Measurements from ENCODE around the gene RAB9A. TPM values are rescaled to one million over a fixed set of nuclear protein-coding genes. Genes with fewer than 3 reads are reported as not detected.

The RAB9A gene
- total RNA-seq, 1 experiment from 2014 or later, result 26.3 TPM

DNA sequence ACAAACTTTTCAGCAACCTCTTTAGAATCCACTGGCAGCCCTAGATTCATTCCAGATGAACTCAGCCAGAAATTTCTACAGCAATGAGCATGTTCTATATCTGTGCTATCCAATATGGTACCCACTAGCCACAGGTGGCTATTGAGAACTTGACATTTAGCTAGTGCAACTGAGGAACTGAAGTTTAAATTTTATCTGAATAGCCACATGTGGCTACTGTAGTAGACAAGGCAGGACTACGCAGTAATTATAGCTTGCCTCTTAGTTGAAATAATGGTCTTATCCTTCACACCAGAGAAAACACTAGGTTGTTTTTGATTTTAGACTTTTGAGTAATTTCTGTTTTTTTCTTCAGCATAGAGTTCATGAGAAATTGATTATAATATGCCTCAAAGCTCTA is 38.6 kb upstream of the RAB9A start:
- no peaks in the 10 kb centered on the region for H3K27me3 Mint-ChIP-seq (ENCODE audit: low read depth)
- TF ChIP-seq TEAD1 (CRISPR knock-in tag; IDR thresholded peaks at IDR 0.05), result no peak
- POLR2A ChIA-PET, result no interaction called here
- ATAC-seq (no peak), DNase-seq (ENCODE audit: low spot score) (no peak)
- H3K9me3 Mint-ChIP-seq, result no peaks in the 10 kb centered on the region
- no peaks in the 10 kb centered on the region for H3K36me3 Mint-ChIP-seq
- peaks cover 7% of the 10 kb centered on the region for H3K4me1 Mint-ChIP-seq
- CTCF ChIA-PET, result interaction anchor here (0.7 kb wide), 1 partner anchor 144 kb away, joined by 3 read pairs; no protein-coding TSS in a partner anchor
- no peak overlapping the region for H3K27ac Mint-ChIP-seq
- no peak overlapping the region for H3K4me3 Mint-ChIP-seq

DNA sequence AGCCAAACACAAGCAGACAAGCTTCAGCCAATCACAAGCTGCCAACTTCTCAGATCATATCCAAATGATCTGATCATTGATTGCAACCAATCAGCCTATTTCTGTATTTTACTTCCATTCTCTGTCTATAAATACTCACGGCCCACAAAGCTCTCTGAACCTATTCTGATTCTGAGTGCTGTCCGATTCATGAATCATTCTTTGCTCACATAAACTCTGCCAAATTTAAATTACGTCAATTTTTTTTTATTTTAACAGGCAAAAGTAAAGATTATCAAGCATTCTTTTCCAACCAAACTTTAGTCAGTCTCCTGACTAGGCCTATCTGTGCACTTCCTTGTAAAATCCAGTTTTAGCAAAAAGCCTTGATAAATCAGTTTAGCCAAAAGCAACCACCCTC is 37.8 kb upstream of the RAB9A start:
- H3K4me1 Mint-ChIP-seq, result peaks cover 2% of the 10 kb centered on the region
- POLR2A ChIA-PET, result no interaction called here
- TF ChIP-seq CREB1 (CRISPR knock-in tag; IDR thresholded peaks at IDR 0.05) (no peak), MXD4 (CRISPR knock-in tag; IDR thresholded peaks at IDR 0.05; ENCODE audit: borderline replicate concordance) (no peak), AFF4 (CRISPR knock-in tag; IDR thresholded peaks at IDR 0.05; ENCODE audit: borderline replicate concordance) (no peak), FOXP1 (CRISPR knock-in tag; IDR thresholded peaks at IDR 0.05; ENCODE audit: borderline replicate concordance) (no peak)
- DNase-seq (ENCODE audit: low spot score) (no peak), ATAC-seq (no peak)
- CTCF ChIA-PET, result no interaction called here
- no peaks in the 10 kb centered on the region for H3K9me3 Mint-ChIP-seq
- no peak overlapping the region for H3K4me3 Mint-ChIP-seq
- no peak overlapping the region for H3K27ac Mint-ChIP-seq
- no peaks in the 10 kb centered on the region for H3K36me3 Mint-ChIP-seq
- H3K27me3 Mint-ChIP-seq (ENCODE audit: low read depth), result no peaks in the 10 kb centered on the region

DNA sequence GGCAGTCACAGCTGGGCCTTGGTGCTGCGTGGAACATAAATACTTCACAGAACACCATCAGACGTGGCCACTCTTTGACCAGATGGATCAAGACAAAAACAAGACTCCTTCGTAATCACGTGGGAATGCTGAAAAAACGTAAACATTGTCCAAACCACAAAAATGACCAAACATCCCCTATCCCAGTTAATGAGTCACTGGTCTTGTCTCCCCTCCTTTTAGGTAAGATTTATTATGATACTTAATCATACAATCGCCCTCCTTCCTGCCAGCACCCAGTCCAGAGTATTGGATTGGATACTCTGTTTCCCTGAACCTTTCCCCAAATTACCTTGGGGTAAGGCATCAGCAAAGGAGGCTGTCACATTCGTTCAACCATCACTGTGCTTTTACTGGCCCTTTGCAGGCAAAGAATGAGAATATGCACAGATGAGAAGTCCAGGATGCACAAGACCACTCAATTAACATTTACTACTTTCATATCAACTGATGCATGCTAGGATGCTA is 36.6 kb upstream of the RAB9A start:
- H3K27ac Mint-ChIP-seq, result no peak overlapping the region
- DNase-seq (ENCODE audit: low spot score) (no peak), ATAC-seq (no peak)
- peak overlapping the region; percentile 77 for H3K4me3 Mint-ChIP-seq
- no peaks in the 10 kb centered on the region for H3K9me3 Mint-ChIP-seq
- no peaks in the 10 kb centered on the region for H3K27me3 Mint-ChIP-seq (ENCODE audit: low read depth)
- no peaks in the 10 kb centered on the region for H3K4me1 Mint-ChIP-seq
- H3K36me3 Mint-ChIP-seq, result no peaks in the 10 kb centered on the region
- ChIA-PET POLR2A (interaction anchor here (0.6 kb wide), 1 partner anchor 62 kb away, joined by 6 read pairs; no protein-coding TSS in a partner anchor), CTCF (interaction anchor here (0.9 kb wide), 1 partner anchor 705 kb away, joined by 3 read pairs; no protein-coding TSS in a partner anchor)
- no peak for TF ChIP-seq CREM (CRISPR knock-in tag; IDR thresholded peaks at IDR 0.05)
- TF ChIP-seq GRHL2 (CRISPR knock-in tag; IDR thresholded peaks at IDR 0.05; ENCODE audit: insufficient replicate concordance, severe bottlenecking), result no peak
- no peak for TF ChIP-seq ATF6 (CRISPR knock-in tag; IDR thresholded peaks at IDR 0.05)
- TF ChIP-seq HMGA2 (CRISPR knock-in tag; IDR thresholded peaks at IDR 0.05), result no peak
- TF ChIP-seq FOXJ3 (CRISPR knock-in tag; IDR thresholded peaks at IDR 0.05; ENCODE audit: borderline replicate concordance), result no peak
- no peak for TF ChIP-seq SMAD4 (CRISPR knock-in tag; IDR thresholded peaks at IDR 0.05)
- no peak for TF ChIP-seq MYBL2 (CRISPR knock-in tag; IDR thresholded peaks at IDR 0.05)
- TF ChIP-seq GABPB1 (CRISPR knock-in tag; IDR thresholded peaks at IDR 0.05), result no peak
- TF ChIP-seq ATF3 (CRISPR knock-in tag; conservative IDR thresholded peaks at IDR 0.05), result no peak
- TF ChIP-seq, protein P1, sequence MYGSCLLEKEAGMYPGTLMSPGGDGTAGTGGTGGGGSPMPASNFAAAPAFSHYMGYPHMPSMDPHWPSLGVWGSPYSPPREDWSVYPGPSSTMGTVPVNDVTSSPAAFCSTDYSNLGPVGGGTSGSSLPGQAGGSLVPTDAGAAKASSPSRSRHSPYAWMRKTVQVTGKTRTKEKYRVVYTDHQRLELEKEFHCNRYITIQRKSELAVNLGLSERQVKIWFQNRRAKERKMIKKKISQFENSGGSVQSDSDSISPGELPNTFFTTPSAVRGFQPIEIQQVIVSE (CRISPR knock-in tag; IDR thresholded peaks at IDR 0.05; ENCODE audit: borderline replicate concordance), result no peak
- TF ChIP-seq, protein P2, sequence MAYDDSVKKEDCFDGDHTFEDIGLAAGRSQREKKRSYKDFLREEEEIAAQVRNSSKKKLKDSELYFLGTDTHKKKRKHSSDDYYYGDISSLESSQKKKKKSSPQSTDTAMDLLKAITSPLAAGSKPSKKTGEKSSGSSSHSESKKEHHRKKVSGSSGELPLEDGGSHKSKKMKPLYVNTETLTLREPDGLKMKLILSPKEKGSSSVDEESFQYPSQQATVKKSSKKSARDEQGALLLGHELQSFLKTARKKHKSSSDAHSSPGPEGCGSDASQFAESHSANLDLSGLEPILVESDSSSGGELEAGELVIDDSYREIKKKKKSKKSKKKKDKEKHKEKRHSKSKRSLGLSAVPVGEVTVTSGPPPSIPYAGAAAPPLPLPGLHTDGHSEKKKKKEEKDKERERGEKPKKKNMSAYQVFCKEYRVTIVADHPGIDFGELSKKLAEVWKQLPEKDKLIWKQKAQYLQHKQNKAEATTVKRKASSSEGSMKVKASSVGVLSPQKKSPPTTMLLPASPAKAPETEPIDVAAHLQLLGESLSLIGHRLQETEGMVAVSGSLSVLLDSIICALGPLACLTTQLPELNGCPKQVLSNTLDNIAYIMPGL (CRISPR knock-in tag; IDR thresholded peaks at IDR 0.05), result no peak
- TF ChIP-seq, protein P3, sequence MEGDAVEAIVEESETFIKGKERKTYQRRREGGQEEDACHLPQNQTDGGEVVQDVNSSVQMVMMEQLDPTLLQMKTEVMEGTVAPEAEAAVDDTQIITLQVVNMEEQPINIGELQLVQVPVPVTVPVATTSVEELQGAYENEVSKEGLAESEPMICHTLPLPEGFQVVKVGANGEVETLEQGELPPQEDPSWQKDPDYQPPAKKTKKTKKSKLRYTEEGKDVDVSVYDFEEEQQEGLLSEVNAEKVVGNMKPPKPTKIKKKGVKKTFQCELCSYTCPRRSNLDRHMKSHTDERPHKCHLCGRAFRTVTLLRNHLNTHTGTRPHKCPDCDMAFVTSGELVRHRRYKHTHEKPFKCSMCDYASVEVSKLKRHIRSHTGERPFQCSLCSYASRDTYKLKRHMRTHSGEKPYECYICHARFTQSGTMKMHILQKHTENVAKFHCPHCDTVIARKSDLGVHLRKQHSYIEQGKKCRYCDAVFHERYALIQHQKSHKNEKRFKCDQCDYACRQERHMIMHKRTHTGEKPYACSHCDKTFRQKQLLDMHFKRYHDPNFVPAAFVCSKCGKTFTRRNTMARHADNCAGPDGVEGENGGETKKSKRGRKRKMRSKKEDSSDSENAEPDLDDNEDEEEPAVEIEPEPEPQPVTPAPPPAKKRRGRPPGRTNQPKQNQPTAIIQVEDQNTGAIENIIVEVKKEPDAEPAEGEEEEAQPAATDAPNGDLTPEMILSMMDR (IDR thresholded peaks at IDR 0.05), result no peak
- no peak for TF ChIP-seq CBFB (CRISPR knock-in tag; IDR thresholded peaks at IDR 0.05; ENCODE audit: low read depth)
- no peak for TF ChIP-seq EMX1 (CRISPR knock-in tag; IDR thresholded peaks at IDR 0.05)
